ENCODE measurements around the gene HOXB2. TPM values are rescaled to one million over a fixed set of nuclear protein-coding genes. Genes with fewer than 3 reads are reported as not detected.

Gene HOXB2
- total and polyA plus RNA-seq, 9 of the 15 experiments (the other 6 are each of a cell fraction or from before 2014, with no cell fraction given) = 2.1 to 97.7 (median 21.2) TPM

GRCh38 chr17:48571024-48571818 is 26.3 kb upstream of the HOXB2 start (continued):
- TF ChIP-seq CTCF (IDR thresholded peaks at IDR 0.05 in 2 of 3, conservative IDR thresholded peaks at IDR 0.05 in 1 of 3; ENCODE audit: insufficient read depth in 2 of 3, low read depth in 1 of 3, low read length in 3 of 3) (no peak), TFAP4 (CRISPR knock-in tag; IDR thresholded peaks at IDR 0.05; ENCODE audit: borderline replicate concordance) (0 out of 2 replicates have a peak, but pooled peaks have one; percentile 23), RBM14 (IDR thresholded peaks at IDR 0.05; ENCODE audit: borderline replicate concordance, insufficient read depth, low read depth, low read length) (no peak), HNRNPH1 (optimal IDR thresholded peaks at IDR 0.05; ENCODE audit: low read depth, low read length) (no peak), ZNF134 (CRISPR knock-in tag; conservative IDR thresholded peaks at IDR 0.05) (no peak), TRIM28 (IDR thresholded peaks at IDR 0.05) (no peak), ARNT (IDR thresholded peaks at IDR 0.05) (no peak), NR2C2 (CRISPR knock-in tag; IDR thresholded peaks at IDR 0.05) (no peak), NR2C2 (tag; IDR thresholded peaks at IDR 0.05) (no peak), SAP30 (IDR thresholded peaks at IDR 0.05; ENCODE audit: borderline replicate concordance, insufficient read depth, low read depth, low read length, poor library complexity, severe bottlenecking) (no peak), ZFX (CRISPR knock-in tag; IDR thresholded peaks at IDR 0.05) (peak; percentile 54), AFF1 (IDR thresholded peaks at IDR 0.05; ENCODE audit: low read depth in 1 of 2, partially characterized antibody in 2 of 2) (no peak), ETS1 (conservative IDR thresholded peaks at IDR 0.05; ENCODE audit: control insufficient read depth, low read depth, low read length) (no peak), SMAD1 (IDR thresholded peaks at IDR 0.05; ENCODE audit: low read depth, low read length, partially characterized antibody) (no peak)
